Germinal center (tissue), 1 donor: ENCODE data around the gene CARD6.
"Not testable (repeated sequence)": the region's sequence is repeated elsewhere in the genome, so short reads cannot be mapped to it uniquely, and the experiment has no call there.

ENCODE experiments used
- DNase-seq: peaks from one replicate; pipeline ENCODE4 v3.0.0; 2012; ENCODE audit warnings: mixed read lengths, low spot score

Gene CARD6

DNA sequence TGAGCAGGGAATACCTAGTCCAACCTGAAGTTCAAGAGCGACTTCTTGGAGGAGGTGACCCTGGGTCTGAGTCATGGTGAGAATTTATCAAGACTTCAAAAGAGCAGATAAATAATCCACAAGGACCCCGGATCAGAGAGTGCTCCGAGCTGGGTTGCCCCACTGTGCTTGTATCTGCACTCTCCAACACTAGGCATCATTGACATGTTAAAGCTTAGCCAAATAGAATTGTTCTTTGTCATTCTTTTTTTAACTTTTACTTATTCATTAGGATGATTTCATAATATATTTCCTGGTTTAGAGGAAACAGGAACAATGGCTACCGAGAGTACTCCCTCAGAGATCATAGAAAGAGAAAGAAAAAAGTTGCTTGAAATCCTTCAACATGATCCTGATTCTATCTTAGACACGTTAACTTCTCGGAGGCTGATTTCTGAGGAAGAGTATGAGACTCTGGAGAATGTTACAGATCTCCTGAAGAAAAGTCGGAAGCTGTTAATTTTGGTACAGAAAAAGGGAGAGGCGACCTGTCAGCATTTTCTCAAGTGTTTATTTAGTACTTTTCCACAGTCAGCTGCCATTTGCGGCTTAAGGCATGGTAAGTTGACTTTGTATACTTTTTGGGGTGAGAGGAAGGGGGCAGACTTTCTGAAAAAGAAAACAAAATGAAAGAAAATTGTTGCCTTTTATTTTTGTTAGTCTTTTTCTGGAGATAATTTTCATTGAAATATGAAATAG, at the start of gene CARD6:
CARD6 (plus strand) TSS at position 300 of the 738 bp plus-strand sequence; CDS start at position 316, 16 bp downstream.
- DNase-seq: no peak

DNA sequence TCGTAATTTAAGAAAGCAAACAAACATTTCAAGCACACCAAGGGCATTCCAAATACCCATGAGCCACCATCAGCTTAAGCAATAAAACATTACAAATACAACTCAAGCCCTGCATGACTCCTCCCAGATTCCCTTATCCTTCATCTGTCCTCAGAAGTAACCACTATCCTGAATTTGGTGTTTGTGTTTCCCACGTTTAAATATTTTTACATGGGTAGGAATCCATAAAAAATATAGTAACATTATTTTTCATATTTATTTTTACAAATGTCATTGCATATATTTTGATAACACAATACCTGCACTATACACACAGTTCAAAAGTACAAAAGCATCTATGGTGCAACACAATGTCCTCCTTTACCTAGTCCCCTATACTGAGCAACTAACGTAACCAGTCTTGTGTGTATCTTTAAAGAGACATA, 49.4 kb upstream of the CARD6 start:
- DNase-seq: no peak

GRCh38 chr5:40792691-40793090, 48.5 kb upstream of the CARD6 start:
- DNase-seq: not testable (repeated sequence)

- not testable (repeated sequence) for DNase-seq
Observed at GRCh38 chr5:40794340-40794739, 46.8 kb upstream of the CARD6 start.

DNA sequence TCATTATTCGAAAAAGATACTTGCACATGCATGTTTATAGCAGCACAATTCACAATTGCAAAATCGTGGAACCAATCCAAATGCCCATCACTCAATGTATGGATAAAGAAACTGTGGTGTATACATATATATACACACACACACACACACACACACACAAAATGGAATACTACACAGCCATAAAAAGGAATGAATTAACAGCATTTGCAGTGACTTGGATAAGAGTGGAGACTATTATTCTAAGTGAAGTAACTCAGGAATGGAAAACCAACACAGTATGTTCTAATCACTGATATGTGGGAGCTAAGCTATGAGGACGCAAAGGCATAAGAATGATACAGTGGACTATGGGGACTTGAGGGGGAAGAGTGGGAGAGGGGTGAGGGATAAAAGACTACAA, 46.3 kb upstream of the CARD6 start:
- DNase-seq: not testable (repeated sequence)

DNA sequence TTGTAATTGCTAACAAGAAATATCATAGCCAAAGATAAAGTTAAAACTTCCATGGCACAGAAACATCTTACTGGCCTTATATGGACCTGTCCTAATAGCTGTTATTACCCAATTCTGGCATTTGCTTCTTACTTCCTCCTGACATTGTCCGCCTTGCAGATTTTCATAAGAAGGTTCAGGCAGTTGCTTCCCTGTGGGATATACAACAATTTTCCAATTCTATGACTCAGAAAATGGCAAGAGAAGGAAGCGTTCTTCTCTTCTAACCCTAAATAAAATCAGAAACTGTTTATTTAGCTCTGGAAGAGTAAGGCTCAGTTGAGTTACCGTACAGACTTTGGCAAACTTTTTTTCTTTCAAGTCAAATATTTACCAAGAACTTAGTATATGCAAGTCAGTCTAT, 44.7 kb upstream of the CARD6 start:
- DNase-seq: no peak

DNA sequence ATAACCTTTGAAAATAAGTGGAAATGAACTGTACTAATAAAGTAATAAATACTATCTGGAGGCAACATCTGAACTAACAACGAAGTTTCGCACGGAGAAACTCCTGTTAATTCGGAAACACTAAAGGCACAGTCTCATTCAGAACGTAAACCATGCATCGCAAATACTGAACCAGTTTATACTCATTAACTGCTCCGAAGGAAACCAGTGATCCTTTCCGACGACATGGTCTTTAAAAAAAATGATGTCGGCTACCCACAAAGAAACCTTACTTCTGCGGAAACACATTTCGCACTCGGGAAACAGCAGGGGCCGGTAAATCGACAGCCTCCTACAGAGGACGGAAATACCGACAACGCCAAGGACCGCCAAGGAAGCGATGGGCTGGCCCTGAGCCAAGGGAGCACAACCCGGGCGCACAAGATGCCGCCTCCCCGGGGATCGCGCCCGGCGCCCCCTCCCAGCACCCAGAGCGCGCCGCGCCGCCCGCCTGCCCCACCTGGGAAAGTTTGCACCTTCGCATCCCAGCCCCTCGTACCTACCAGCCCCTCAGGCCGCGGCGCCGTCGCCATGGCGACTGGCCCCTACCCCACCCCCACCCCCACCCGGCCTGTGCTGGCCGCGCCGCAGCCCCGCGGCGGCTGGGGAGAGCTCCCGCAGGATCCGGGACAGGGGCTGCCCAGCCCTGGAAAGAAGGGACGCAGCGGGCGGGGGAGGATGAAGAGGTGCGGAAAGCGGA, 43.7 kb upstream of the CARD6 start:
- DNase-seq: peak; percentile 35

DNA sequence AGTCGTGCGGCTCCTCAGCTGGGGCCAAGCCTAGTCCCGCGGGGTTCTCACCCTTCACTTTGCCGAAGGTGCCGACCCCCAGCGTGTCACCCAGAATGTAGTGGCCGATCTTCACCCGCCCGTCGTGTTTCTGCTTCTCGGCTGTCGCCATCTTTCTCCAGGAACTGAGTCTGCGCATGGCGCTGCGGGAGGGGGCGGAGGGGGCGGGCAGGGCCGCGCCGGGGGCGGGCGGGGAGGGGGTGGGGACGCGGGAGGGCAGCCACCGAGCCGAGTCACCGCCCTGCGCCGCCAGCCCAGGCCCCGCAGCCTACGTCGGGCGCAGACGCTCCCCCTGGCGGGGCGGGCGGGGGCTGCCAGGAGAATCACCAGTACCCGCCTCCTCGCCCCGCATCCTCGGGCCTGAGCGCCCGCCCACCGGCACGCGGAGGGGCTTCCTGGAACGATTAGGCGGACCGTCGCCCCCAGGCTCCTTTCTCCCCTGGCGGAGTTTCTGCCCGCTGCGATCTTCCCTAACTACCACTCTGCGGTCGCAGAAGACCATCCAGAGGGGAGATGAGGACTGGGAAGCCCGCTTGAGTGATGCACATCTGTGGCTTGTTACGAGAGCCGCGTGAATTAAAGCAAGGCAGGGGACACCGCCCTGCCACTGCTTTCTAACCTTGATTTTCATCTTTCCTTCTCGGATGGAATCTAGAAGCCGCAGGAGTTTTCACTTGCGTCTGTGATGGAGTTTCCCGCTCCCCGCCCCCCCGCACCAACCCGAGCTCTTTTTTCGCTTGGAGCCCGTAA, 43.0 kb upstream of the CARD6 start, which contains the start of gene PRKAA1:
PRKAA1 (minus strand) TSS at position 363 of the 789 bp plus-strand sequence; CDS start at position 178, 185 bp downstream.
- DNase-seq: peak; percentile 89

GRCh38 chr5:40798801-40799210, 42.4 kb upstream of the CARD6 start:
- no peak for DNase-seq

DNA sequence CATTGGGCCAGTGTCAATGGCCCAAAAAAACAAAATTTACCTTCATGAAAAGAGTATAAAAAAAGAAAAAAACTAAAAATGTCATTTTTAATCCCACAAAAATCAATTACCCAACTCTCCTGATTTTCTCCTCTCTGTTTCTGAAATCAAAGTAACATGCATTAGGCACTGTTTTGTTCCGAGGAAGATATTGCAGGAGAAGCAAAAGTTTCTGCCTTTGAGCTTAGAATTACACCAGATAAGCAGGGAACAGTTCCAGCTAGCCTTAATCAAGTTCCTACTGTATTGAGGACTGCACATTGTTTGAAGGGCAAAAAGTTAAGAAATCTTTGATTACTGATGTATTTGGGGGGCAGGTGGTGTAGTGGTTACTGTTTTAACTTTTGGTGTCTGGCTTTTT, 41.9 kb upstream of the CARD6 start:
- DNase-seq: no peak

- no peak for DNase-seq
Observed at GRCh38 chr5:40801771-40802562, 39.2 kb upstream of the CARD6 start.

DNA sequence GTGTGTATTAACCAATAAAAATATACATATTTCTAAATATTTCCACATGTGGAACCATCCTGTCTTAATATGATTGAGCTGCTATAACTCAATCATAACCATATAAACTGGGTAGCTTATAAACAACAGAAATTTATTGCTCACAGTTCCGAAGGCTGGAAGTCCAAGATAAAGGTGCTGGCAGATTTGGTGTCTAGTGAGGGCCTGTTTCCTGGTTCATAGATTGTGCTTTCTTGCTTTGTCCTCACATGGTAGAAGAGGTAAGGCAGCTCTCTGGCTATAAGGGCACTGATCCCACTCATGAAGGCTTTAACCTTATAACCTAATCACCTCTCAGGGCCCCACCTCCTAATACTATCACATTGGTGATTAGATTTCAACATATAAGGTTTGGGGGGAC, 29.0 kb upstream of the CARD6 start:
- DNase-seq: no peak

- no peak for DNase-seq
Observed at GRCh38 chr5:40813698-40814281, 27.4 kb upstream of the CARD6 start.

DNA sequence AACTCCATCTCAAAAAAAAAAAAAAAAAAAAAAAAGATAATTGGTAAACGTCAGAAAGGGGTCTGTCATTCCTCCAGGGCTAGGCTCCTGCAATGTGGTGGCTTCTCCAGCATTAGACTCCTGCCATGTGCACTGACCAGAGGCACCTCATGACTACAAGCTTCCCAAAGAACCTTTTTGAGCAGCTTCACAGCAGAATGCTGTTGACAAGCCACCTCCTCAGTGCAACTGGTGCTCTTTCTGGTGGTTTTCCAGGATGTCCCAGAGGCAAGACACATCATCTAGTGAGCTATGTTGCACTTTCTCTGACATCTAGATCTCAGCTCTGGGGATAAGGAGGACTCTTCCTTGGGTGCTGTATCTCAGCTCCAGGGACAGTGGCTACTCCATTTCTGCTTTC, 17.7 kb upstream of the CARD6 start:
- DNase-seq: no peak

DNA sequence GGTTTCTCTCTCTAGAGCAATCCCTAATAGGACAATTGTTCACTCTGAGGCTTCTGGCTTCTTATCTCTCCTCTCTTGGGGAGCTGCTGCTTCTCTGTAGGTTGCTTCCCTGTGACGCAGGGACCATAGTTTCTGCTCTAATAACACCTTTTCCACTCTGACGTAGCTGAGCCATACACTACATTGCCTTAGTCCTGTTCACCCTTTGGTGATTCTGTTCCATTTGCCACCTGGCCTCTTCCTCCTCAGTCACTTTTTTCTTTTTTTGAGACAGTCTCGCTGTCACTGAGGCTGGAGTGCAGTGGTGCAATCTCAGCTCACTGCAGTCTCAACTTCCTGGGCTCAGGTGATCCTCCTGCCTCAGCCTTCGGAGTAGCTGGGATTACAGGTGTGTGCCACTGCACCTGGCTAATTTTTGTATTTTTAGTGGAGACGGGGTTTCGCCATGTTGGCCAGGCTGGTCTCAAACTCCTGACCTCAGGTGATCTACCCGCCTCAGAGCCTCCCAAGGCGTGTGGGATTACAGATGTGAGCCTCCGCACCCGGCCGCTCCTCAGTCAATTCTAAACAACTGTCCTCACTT, 15.6 kb upstream of the CARD6 start:
- DNase-seq: not testable (repeated sequence)

DNA sequence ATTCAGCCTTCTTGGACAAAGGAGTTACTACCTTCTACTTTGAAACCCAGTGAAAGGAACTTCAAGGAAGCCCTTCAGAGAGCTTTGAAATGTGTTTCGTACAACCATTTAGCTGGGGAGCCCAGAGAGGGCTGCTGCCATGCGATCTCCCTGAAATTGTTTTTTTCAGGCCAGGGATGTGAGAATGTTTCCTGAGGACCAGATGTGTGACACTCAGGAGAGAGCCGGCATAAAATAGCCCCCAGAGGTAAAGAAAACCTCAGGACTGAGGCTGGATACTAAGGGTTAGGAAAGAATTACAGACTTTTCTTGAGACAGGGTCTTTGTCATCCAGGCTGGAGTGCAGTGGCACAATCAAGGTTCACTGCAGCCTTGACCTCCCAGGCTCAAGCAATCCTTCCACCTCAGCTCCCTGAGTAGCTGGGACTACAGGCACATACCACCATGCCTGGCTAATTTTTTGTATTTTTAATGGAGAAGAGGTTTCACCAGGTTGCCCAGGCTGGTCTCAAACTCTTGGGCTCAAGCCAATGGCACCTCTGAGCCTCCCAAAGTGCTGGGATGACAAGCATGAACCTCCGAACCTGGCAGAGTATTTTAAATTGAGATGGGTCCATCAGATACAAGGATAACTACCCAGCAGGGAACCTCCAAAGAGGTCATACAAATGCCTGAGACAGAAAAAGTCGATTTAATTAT, 14.5 kb upstream of the CARD6 start:
- no peak for DNase-seq

DNA sequence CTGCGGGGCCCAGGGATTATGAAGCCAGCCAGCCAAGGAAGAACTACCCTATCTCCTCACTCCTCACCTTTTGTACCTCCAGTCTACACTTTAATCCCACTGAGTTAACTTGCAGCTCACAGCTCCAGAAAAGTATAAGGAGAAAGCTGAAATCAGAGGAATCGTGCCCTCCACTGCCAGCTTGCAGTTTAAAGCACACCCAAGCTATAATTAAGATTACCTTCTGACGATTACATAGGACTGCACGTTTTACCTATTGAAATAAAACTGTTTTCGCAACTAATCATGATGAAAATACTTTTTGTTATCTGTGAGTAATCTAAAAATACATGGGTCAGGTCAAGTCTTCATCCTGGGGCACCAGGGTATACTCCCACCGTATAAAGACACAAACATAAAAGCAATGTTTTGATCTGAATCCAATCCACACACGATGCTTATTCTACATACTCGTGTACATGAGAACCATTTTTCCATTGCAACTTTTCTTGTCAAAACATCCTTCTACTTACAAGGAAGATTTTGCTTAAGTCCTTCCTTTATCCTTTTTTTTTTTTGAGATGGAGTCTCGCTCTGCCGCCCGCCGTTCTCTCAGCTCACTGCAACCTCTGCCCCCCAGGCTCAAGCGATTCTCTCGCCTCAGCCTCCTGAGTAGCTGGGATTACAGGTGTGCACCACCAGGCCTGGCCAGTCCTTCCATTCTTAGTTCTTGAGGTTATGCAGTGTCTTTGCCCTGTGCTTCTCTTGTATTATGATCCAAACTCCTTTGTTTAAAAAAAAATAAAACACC, 13.8 kb upstream of the CARD6 start:
- DNase-seq: no peak

- no peak for DNase-seq
Observed at GRCh38 chr5:40828021-40828631, 13.0 kb upstream of the CARD6 start.
